ENCODE data around the gene OLFML2B.

GRCh38 chr1:162003830-162004215 is 19.8 kb downstream of the OLFML2B start:
- no peak for TF ChIP-seq CTCF (conservative IDR thresholded peaks at IDR 0.05)
- TF ChIP-seq EZH2 (IDR thresholded peaks at IDR 0.05; ENCODE audit: low read depth), result no peak

Data from PC-9 (cell line).